Naive thymus-derived CD8-positive, alpha-beta T cell (primary cell): ENCODE results near the gene TREML1. TPM values are rescaled to one million over a fixed set of nuclear protein-coding genes. Genes with fewer than 3 reads are reported as not detected.

Experiments
- ATAC-seq, 2 donors: fragments of 150-1000 bp; cut with Tn5 transposase in 1 of 2; sonication (Bioruptor Pico), chemical (Tn5 transposase) in 1 of 2; 1 replicate in 1 of 2; 2 replicates in 1 of 2; pipeline ENCODE4 v1.10.0; 2021; ENCODE audit warnings: mild to moderate bottlenecking in 2 of 2, moderate library complexity in 2 of 2
- POLR2A ChIA-PET: fragments of 350-600 bp; sonication (Branson Sonifier 250); formaldehyde crosslinking; loops from one replicate; lab custom pipeline; 2021; ENCODE audit warnings: antibody characterized with exemption; lab: Charles Lee
- DNase-seq, 10 donors: peaks; one replicate each; pipeline versions ENCODE4 v3.0.0 to v3.0.0-alpha.2; 2020 to 2022
- H3K27ac Mint-ChIP-seq, 10 donors: one replicate each; pipeline ENCODE4 v1.8.0; 2020 to 2022; ENCODE audit warnings: mild to moderate bottlenecking in 10 of 10, mixed read lengths in 10 of 10, moderate library complexity in 4 of 10, inconsistent platforms in 1 of 10
- H3K27me3 Mint-ChIP-seq, 5 donors: one replicate each; pipeline ENCODE4 v1.8.0; 2021 to 2022; ENCODE audit warnings: mixed read lengths in 5 of 5
- H3K36me3 Mint-ChIP-seq, 3 donors: one replicate each; pipeline ENCODE4 v1.8.0; 2020 to 2022; ENCODE audit warnings: mixed read lengths in 3 of 3, mild to moderate bottlenecking in 2 of 3, inconsistent platforms in 1 of 3
- H3K4me1 Mint-ChIP-seq, 4 donors: one replicate each; pipeline ENCODE4 v1.8.0; 2021 to 2022; ENCODE audit warnings: mixed read lengths in 4 of 4
- H3K4me3 Mint-ChIP-seq, 10 donors: one replicate each; pipeline ENCODE4 v1.8.0; 2020 to 2022; ENCODE audit warnings: mild to moderate bottlenecking in 10 of 10, mixed read lengths in 10 of 10, moderate library complexity in 6 of 10, inconsistent platforms in 1 of 10
- H3K9me3 Mint-ChIP-seq, 9 donors: one replicate each; pipeline ENCODE4 v1.8.0; 2020 to 2022; ENCODE audit warnings: mixed read lengths in 9 of 9, mild to moderate bottlenecking in 3 of 9, inconsistent platforms in 1 of 9, moderate library complexity in 1 of 9
- polyA plus RNA-seq, 3 donors: library from polyadenylated mRNA; unstranded; fragments of 300-500 nt; fragmentation: Illumina TruSeq; gene quantifications; one replicate each; pipeline ENCODE4 v1.2.3, GENCODE V29; 2021
- total RNA-seq, 8 experiments: library from RNA in 2 of 8; stranded (reverse) in 2 of 8; gene quantifications; one replicate each; pipeline ENCODE4 v1.2.3 and lab custom pipeline; 2021 to 2026

Gene TREML1
- total and polyA plus RNA-seq, 5 experiments from 2014 or later, result not detected

DNA sequence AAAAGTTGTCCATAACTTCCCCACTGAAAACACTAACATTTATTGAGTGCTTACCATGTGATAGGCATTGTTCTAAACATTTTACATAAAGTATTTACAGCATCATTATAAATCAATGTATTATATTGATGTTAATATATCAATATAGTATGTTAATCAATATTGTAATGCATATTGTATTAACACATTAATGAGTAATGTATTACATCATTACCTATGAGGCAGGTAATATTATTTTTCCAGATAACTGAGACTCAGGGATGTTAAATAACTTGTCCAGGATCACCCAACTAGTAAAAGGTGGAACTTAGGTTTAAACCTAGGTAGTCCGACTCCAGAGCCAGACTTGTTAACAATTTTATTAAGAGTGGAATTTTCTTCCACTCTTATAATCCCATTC, 20.9 kb upstream of the TREML1 start:
- Mint-ChIP-seq H3K27ac (no peak overlapping the region), H3K4me1 (peaks cover 0 to 10% (median 6%) of the 10 kb centered on the region in 4 donors), H3K4me3 (no peak overlapping the region), H3K27me3 (peaks cover 0 to 4% (median 0%) of the 10 kb centered on the region in 5 donors), H3K9me3 (no peaks in the 10 kb centered on the region), H3K36me3 (peaks cover 0 to 1% (median 0%) of the 10 kb centered on the region in 3 donors)
- POLR2A ChIA-PET, result interaction anchor here (1.1 kb wide), 1 partner anchor 23 kb away, joined by 3 read pairs; no protein-coding TSS in a partner anchor
- ATAC-seq (no peak), DNase-seq (no peak)

DNA sequence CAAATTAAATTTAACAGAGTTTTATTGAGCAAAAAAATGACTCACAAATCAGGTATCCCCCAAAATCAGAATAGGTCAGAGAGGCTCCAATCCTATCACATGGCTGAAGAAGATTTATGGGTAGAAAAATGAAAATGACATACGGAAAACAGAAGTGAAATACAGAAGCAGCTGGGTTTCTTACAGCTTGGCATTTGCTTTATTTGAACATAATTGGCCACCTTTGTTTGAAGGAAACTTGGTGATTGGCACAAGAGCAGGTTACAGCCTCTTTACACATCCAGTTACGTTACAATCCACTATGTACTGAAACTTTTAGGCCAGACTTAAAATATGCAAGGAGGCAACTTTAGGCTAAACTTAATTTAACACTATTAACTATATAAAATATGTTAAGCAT, 20.5 kb upstream of the TREML1 start:
- peaks cover 0 to 4% (median 0%) of the 10 kb centered on the region in 5 donors for H3K27me3 Mint-ChIP-seq
- no peak overlapping the region for H3K4me3 Mint-ChIP-seq
- DNase-seq (no peak), ATAC-seq (no peak)
- H3K36me3 Mint-ChIP-seq, result peaks cover 0 to 1% (median 0%) of the 10 kb centered on the region in 3 donors
- H3K9me3 Mint-ChIP-seq, result no peaks in the 10 kb centered on the region
- POLR2A ChIA-PET, result no interaction called here
- peaks cover 0 to 10% (median 6%) of the 10 kb centered on the region in 4 donors for H3K4me1 Mint-ChIP-seq
- H3K27ac Mint-ChIP-seq, result peak overlapping the region in 1 of 10 donors; percentile 22

DNA sequence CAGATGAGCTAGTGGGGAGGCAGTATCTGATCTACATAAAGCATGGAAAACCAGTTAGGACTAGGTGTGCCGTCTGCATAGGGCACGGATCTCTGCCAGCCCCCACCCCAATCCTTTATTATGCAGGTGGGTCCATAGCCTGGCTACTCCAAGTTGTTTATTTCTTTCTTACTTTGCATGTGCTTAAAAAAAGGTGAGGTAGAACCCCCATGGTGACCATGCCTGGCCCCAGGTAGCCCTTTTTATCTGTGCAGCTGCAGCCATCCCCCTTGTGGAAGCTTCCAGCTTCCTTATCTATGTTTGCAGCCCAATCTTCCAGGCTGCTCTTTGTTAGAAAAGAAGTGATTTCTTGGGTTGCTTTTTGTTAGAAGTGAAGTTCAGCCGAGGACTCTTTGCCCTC, 17.8 kb upstream of the TREML1 start:
- ATAC-seq (no peak), DNase-seq (no peak)
- Mint-ChIP-seq H3K27me3 (peaks cover 0 to 10% (median 1%) of the 10 kb centered on the region in 5 donors), H3K36me3 (peaks cover 0 to 1% (median 0%) of the 10 kb centered on the region in 3 donors), H3K4me3 (no peak overlapping the region), H3K27ac (no peak overlapping the region), H3K9me3 (no peaks in the 10 kb centered on the region), H3K4me1 (peaks cover 0 to 12% (median 8%) of the 10 kb centered on the region in 4 donors)
- POLR2A ChIA-PET, result no interaction called here

DNA sequence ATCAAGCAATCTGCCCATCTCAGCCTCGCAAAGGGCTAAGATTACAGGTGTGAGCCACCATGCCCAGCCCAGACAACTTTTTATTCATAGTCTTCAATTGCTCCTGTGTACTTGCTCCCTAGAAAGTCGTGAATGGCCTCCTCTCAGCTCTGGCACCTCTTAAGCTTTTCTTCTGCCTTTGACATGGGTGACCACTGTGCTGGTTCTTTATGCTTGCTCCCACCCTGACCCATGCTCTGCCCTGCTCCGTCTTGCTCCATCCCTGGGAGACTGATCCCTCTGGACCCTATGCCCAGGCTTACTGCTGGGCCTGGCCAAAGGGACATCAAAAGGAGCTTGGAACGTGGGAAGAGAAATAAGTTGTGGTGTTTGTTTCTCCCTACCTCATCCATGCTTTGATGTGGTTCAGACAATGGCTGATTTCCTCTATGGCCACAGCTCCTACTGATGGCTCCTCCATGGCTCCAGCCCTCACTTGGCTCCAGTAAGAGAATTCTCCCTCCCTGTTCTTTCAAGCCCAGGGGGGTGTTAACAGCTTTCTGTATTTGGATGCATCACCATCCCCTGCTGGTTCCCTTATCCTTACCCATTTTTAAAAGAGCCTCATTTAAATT, 16.5 kb upstream of the TREML1 start:
- Mint-ChIP-seq H3K4me1 (peaks cover 0 to 12% (median 8%) of the 10 kb centered on the region in 4 donors), H3K9me3 (no peaks in the 10 kb centered on the region), H3K4me3 (no peak overlapping the region), H3K36me3 (peaks cover 0 to 1% (median 0%) of the 10 kb centered on the region in 3 donors), H3K27me3 (peaks cover 0 to 6% (median 1%) of the 10 kb centered on the region in 5 donors), H3K27ac (no peak overlapping the region)
- no peak for DNase-seq
- ATAC-seq, result no peak
- POLR2A ChIA-PET, result no interaction called here

- Mint-ChIP-seq H3K36me3 (peaks cover 0 to 1% (median 0%) of the 10 kb centered on the region in 3 donors), H3K4me3 (no peak overlapping the region), H3K27ac (no peak overlapping the region), H3K27me3 (peaks cover 0 to 6% (median 2%) of the 10 kb centered on the region in 5 donors), H3K4me1 (peaks cover 0 to 12% (median 5%) of the 10 kb centered on the region in 4 donors), H3K9me3 (no peaks in the 10 kb centered on the region)
- POLR2A ChIA-PET, result interaction anchor here (0.6 kb wide), 1 partner anchor 41 kb away, joined by 3 read pairs; no protein-coding TSS in a partner anchor
- DNase-seq (no peak), ATAC-seq (no peak)
These were observed 13.2 kb upstream of the TREML1 start for GRCh38 chr6:41167173-41167963.

DNA sequence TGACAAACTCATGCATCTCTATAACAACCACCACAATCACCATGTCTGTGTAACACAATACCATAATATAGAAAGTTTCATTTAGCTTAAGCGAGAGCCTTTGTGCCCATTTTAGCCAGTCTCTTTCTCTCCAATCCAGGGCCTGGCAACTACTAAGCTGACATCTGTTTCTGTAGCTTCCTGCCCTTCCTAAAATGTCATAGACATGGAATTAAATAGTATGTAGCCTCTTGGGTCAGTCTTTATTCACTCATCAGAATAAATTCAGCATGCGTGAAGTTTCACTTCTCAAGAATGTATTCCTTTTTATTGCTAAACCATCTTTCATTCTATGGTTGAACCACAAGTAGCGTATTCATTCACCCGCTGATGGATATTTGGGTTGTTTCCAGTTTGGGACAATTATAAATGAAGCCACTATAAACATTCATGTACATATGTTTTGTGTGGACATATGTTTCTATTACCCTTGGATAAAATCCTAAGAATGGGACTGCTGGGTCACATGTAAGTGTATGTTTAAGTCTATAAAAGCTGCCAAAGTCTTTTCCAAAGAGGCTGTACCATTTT, 10.5 kb upstream of the TREML1 start:
- DNase-seq (no peak), ATAC-seq (no peak)
- POLR2A ChIA-PET, result no interaction called here
- no peaks in the 10 kb centered on the region for H3K9me3 Mint-ChIP-seq
- no peak overlapping the region for H3K27ac Mint-ChIP-seq
- peaks cover 0 to 6% (median 0%) of the 10 kb centered on the region in 4 donors for H3K4me1 Mint-ChIP-seq
- no peak overlapping the region for H3K4me3 Mint-ChIP-seq
- no peaks in the 10 kb centered on the region for H3K36me3 Mint-ChIP-seq
- H3K27me3 Mint-ChIP-seq, result peaks cover 1 to 15% (median 5%) of the 10 kb centered on the region in 5 donors

DNA sequence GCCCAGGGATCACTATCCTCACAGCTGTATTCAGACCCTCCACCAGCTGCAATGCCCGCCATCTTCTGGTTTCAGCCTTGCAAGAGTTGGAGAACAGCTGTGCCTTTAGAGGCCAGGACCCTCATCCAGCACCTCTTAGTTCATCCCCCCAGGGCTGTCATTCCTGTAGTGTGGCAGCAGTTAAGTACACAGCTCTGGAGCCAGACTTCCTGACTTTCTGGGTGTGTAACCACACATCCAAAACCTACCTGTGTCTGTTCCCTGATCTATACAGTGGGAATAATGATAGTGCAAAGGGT, 9.2 kb upstream of the TREML1 start:
- no peaks in the 10 kb centered on the region for H3K36me3 Mint-ChIP-seq
- POLR2A ChIA-PET, result no interaction called here
- ATAC-seq (no peak), DNase-seq (no peak)
- peaks cover 1 to 15% (median 6%) of the 10 kb centered on the region in 5 donors for H3K27me3 Mint-ChIP-seq
- peaks cover 0 to 3% (median 0%) of the 10 kb centered on the region in 4 donors for H3K4me1 Mint-ChIP-seq
- no peaks in the 10 kb centered on the region for H3K9me3 Mint-ChIP-seq
- H3K27ac Mint-ChIP-seq, result no peak overlapping the region
- H3K4me3 Mint-ChIP-seq, result no peak overlapping the region

DNA sequence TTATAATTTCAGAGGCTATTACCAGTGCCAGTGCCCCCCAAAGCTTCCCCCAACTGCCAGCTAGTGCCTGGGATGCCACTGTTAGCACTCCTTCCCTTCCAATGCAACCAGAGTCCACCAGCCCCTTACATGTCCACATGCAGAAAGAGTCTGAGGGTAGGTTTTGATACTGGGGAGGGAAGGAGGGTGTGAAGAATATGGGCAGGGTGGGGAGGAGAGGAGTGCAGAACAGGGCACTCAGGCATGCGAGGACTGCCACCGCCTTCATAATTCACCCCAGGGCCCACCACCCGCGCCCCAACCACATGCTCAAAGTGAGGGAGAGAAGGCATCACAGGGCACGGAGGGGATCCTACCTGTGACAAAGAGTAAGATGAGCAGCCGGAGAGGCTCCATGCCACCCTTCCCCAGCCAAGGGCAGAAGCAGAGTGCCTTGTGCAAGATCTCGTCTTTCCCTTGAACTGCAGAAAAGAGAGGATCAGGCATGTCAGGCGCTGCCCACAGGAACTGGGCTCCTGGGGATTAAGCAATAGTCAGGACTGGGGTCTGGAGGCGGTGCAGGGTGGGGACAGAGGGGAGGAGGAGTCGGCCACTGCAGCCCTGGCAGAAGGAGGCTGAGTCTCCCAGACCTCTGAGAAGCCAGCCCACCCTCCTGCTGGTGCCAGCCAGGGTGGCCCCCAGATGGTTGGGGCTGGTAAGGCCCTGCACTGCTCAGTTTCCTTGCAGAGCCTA, 8.7 kb upstream of the TREML1 start, which contains the start of gene TREM2:
TREM2 (minus strand) TSS at position 430 of the 732 bp plus-strand sequence; CDS start at position 396, 34 bp downstream.
- Mint-ChIP-seq H3K9me3 (no peaks in the 10 kb centered on the region), H3K4me3 (no peak within 1 kb of the TSS), H3K4me1 (peaks cover 0 to 3% (median 0%) of the 10 kb centered on the region in 4 donors), H3K27ac (peak within 1 kb of the TSS in 1 of 10 donors; percentile 18), H3K36me3 (no peaks in the 10 kb centered on the region), H3K27me3 (peaks cover 1 to 15% (median 9%) of the 10 kb centered on the region in 5 donors)
- ATAC-seq, result no peak
- DNase-seq, result no peak
- POLR2A ChIA-PET, result no interaction called here

GRCh38 chr6:41161851-41162552, 7.9 kb upstream of the TREML1 start:
- no peaks in the 10 kb centered on the region for H3K36me3 Mint-ChIP-seq
- no peak overlapping the region for H3K4me3 Mint-ChIP-seq
- H3K4me1 Mint-ChIP-seq, result peaks cover 0 to 4% (median 0%) of the 10 kb centered on the region in 4 donors
- H3K27me3 Mint-ChIP-seq, result peaks cover 0 to 15% (median 9%) of the 10 kb centered on the region in 5 donors
- H3K27ac Mint-ChIP-seq, result peak overlapping the region in 1 of 10 donors; percentile 18
- POLR2A ChIA-PET, result no interaction called here
- DNase-seq (no peak), ATAC-seq (no peak)
- H3K9me3 Mint-ChIP-seq, result no peaks in the 10 kb centered on the region

DNA sequence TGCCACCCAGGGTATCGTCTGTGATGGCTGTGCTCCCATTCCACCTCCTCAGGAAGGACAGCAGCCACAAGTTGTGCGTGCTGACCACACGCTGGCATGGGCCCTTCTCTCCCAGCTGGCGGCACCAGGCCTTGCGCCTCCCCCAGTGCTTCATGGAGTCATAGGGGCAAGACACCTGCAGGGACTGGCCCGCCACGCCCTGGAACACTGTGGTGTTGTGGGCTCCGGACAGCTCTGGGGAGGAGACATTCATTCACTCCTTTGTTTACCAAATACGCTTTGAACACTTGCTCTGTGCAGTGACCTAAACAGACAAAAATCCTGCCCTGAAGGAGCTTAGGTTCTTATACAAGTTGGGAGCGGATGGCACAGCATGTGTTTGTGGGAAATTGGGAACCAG, 7.2 kb upstream of the TREML1 start:
- Mint-ChIP-seq H3K27me3 (peaks cover 0 to 15% (median 8%) of the 10 kb centered on the region in 5 donors), H3K27ac (no peak overlapping the region), H3K4me1 (peaks cover 0 to 4% (median 0%) of the 10 kb centered on the region in 4 donors), H3K4me3 (no peak overlapping the region), H3K9me3 (no peaks in the 10 kb centered on the region), H3K36me3 (no peaks in the 10 kb centered on the region)
- DNase-seq (no peak), ATAC-seq (no peak)
- POLR2A ChIA-PET, result no interaction called here

DNA sequence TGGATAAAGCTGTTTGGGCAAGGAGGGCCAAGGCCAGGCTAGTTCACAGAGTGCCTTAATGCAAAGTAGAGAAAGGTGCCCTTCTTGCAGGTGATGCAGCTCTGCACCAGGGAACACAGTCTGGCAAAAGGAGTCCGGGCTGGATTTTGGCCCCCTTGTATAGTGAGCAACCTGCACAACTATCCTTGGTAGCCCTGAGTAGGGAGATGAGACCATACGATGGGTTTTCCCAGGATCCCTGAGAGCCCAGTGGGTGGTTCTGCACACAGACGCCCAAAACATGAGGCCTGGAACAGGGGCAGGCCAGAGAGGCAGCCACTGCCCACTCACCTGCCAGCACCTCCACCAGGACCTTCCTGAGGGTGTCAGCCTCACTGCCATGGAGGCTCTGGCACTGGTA, 6.8 kb upstream of the TREML1 start:
- Mint-ChIP-seq H3K36me3 (no peaks in the 10 kb centered on the region), H3K4me3 (no peak overlapping the region), H3K4me1 (peaks cover 0 to 4% (median 0%) of the 10 kb centered on the region in 4 donors), H3K27me3 (peaks cover 0 to 15% (median 8%) of the 10 kb centered on the region in 5 donors), H3K27ac (no peak overlapping the region), H3K9me3 (no peaks in the 10 kb centered on the region)
- no peak for DNase-seq
- no peak for ATAC-seq
- POLR2A ChIA-PET, result no interaction called here
